IPS-18c (cell line): Measurements from ENCODE around the gene PADI2.

ENCODE experiments used
- H3K4me3 ChIP-seq: 2 replicates; pipeline ENCODE4 v1.7.0; 2013; ENCODE audit warnings: low read depth, mild to moderate bottlenecking, low read length, moderate library complexity; ENCODE audit not compliant: insufficient read depth
- H3K9me3 ChIP-seq: one replicate; pipeline ENCODE4 v1.6.1; 2013; ENCODE audit warnings: mild to moderate bottlenecking, low read length, moderate library complexity; ENCODE audit not compliant: control insufficient read depth, insufficient read depth

Gene PADI2

DNA sequence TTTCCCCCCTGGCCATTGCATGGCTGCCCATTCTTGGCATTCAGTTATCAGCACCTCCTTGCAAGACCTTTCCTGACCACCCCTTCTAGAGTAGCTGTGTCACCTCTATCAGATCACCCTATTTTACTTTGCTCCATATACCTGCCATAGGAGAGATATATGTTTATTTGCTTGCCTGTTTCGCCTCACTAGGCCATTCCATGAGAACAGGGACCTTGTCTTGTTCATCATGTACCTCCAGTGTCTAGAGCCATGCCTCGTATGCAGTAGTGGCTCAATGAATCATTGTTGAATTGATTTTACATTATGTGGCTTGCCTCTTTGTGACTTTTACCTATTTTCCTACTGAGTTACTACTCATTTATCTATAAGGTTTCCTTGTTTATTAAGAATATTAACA, 26.4 kb upstream of the PADI2 start:
- Histone ChIP-seq H3K4me3 (no peak overlapping the region), H3K9me3 (peaks cover 2% of the 10 kb centered on the region)

DNA sequence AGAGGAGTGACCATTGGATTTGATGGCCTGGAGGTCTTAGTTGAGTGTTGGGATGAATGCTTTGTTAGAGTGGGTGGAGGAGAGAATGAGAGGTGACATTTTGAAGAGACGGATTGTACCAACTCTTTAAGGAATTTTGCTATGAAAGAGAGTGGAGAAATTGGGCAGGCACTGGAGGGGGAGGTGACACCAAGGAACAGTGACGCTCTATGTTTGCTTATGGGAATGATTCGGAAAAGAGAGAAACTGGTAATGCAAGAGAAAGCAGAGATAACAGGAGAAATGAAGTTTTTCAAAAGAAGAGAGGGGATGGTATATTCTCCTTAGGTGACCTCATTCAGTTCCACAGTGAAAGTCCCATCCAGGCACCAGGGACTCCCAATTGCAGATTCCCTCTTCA, 24.5 kb upstream of the PADI2 start:
- H3K4me3 ChIP-seq: no peak overlapping the region
- peaks cover 2% of the 10 kb centered on the region for H3K9me3 ChIP-seq

DNA sequence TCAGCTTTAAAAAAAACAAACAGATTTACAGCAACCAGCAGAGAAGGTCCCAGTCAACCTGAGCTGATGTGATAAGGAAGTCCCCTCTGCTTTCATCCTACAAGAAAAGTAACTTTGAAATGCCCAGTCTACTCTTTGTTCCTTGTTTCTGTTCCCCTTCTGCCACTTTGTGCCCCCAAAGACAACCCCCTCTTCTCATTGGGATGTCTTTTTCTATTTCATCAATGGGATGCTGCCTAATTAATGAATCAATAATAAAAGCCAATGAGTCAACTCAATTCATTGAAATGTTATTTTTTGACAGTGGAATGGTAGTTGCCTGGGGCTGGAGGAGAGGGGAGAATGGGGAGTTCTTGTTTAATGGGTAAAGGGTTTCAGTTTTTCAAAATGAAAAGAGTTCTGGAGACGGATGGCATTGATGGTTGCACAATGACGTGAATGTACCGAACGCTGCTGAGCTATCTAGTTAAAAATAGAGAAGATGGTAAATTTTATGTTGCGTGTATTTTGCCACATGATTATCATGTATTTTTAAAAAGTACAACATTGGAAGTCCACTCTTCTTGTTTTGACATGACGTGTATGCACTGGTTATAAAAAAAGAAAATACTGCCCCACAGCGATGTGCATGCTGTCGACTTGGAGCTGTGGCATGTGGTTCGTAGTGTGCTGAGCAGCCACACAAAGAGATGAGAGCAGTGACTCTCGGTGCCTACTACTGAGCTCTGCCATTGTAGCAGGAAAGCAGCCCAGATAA, 22.4 kb upstream of the PADI2 start:
- H3K9me3 ChIP-seq: peaks cover 2% of the 10 kb centered on the region
- no peak overlapping the region for H3K4me3 ChIP-seq

DNA sequence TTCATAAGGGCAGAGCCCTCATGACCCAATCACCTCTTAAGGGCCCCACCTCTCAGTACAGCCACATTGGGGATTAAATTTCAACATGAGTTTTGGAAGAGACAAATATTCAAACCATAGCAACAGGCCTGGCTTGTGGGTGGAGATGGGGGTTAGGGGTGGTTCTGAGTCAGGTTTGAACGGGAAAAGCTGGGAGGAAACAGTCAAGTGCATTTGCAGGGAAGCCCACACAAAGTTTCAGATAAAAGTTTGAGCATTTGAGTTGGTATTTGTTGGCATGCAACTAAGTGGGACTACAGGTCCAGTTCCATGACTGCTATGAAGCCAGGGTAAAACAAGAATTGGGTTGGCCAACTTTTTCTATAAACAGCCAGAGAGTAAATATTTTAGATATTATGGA, 21.0 kb upstream of the PADI2 start:
- H3K4me3 ChIP-seq: no peak overlapping the region
- H3K9me3 ChIP-seq: peaks cover 9% of the 10 kb centered on the region

DNA sequence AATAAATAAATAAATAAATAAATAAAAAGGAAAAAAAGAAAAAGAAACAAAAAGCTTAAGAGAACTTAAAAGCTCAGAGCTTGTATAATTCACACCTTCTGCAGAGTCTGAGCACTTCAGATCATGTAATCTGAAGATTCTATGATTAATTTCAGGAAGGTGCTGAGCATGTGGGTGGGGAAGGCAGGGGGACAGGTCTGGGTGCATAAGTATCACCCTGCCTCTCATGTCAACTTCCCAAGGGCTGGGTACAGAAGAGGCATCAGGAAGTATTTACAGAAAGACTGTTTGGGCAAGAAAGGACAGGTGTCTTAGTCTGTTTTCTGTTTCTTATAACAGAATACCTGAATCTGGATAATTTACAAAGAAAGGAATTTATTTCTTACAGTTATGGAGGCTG, 20.4 kb upstream of the PADI2 start:
- Histone ChIP-seq H3K9me3 (peaks cover 12% of the 10 kb centered on the region), H3K4me3 (no peak overlapping the region)

DNA sequence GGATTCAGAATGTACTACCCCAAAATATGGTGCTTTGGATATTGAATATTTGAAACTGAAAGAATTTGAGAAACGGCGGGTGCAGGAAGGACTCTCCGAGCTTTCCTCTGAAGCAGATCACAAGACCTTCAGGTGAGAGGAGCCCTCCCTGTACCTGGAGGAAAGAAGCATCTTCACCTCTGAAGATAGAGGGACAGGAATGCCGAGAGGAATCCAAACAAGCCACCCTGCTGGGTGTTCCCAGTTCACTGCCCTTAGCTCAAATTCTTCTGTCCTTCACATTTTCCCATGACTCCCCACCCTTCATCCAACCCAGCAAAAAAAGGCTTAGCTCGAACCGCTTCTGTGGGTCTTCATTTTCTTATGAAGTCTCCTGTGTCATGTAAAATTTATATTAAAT, 18.2 kb upstream of the PADI2 start:
- peaks cover 12% of the 10 kb centered on the region for H3K9me3 ChIP-seq
- H3K4me3 ChIP-seq: no peak overlapping the region

DNA sequence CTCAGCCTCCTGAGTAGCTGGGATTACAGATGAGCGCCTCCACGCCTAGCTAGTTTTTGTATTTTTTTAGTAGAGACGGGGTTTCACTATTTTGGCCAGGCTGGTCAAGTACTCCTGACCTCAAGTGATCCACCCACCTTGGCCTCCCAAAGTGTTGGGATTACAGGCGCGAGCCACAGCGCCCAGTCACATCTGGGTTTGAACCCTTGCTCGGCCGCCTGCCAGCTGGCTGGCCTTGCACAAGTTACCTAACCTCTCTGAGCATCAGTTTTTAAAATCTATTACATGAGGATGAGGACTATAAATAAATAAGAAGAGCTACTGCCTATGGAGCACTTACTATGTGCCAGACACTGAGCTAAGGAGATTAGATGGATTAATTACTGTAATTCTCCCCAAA, 17.7 kb upstream of the PADI2 start:
- Histone ChIP-seq H3K4me3 (no peak overlapping the region), H3K9me3 (peaks cover 12% of the 10 kb centered on the region)

DNA sequence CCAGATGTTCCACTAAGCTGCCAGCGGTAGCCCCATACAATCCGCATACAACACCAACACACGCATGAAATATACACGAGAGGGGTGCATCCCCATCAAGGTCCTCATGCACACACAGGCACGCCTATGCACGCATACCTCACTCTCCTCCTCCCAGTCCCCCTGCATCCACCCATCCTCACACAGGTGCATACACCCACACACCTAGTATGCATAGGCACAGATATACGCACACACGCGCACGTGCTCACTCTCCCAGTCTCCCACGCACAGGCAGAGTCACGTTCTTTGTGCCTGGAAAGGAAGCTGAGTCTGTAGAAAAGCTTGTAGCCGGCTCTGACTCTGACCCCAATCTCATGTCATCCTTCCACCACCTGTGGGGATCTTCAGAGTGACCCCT, 16.9 kb upstream of the PADI2 start:
- no peak overlapping the region for H3K4me3 ChIP-seq
- H3K9me3 ChIP-seq: peaks cover 12% of the 10 kb centered on the region

DNA sequence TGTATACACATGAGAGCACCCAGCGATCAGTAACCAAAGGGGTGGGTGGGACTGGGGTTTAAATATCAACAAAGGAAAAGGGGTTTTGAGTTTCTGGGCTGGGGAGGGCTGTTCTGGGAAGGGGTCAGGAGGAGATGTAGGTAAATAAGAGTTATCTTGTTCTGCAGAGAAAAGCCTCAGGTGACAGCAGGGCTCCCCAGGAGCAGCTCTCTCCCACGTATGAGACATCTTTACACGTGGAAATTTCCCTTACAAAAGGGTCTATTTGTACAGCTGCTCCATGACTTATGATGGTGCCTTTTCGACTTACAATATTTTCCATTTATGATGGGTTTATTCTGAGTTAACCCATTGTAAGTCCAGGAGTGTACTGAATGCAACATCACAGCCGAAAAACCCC, 16.3 kb upstream of the PADI2 start:
- peaks cover 12% of the 10 kb centered on the region for H3K9me3 ChIP-seq
- no peak overlapping the region for H3K4me3 ChIP-seq

DNA sequence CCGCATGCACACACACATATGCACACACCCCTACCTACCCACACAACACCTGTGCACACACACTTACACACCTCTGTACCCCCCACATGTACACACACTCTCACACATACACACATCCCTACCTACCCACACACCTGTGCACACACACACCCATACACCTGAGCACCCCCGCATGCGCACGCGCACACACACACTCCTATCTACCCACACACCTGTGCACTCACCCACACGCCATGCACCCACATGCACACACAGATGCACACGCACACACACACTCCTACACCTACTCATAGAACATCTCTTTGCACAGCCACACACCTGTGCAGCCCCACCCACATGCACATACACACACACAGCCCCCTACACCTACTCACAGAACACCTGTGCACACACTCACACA, 15.5 kb upstream of the PADI2 start:
- Histone ChIP-seq H3K9me3 (peaks cover 10% of the 10 kb centered on the region), H3K4me3 (no peak overlapping the region)

DNA sequence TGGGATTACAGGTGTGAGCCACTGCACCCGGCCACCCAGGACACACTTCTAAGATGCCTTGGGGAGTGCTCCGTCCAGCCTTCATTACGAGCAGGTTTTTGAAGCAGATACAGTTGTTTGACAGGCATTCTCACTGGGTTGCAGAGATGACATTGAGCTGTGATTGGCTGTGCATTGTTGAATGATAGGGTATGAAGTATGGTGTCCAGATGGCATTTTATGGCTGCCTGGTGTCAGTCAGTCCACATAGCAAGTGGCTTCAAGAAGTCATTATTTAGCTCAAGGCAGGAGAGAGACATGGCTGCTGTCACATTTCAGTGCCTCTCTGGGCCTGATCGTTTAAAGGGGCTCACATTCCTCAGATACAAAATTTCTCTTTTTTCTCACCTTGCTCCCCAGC, 14.8 kb upstream of the PADI2 start:
- H3K4me3 ChIP-seq: no peak overlapping the region
- peaks cover 10% of the 10 kb centered on the region for H3K9me3 ChIP-seq

DNA sequence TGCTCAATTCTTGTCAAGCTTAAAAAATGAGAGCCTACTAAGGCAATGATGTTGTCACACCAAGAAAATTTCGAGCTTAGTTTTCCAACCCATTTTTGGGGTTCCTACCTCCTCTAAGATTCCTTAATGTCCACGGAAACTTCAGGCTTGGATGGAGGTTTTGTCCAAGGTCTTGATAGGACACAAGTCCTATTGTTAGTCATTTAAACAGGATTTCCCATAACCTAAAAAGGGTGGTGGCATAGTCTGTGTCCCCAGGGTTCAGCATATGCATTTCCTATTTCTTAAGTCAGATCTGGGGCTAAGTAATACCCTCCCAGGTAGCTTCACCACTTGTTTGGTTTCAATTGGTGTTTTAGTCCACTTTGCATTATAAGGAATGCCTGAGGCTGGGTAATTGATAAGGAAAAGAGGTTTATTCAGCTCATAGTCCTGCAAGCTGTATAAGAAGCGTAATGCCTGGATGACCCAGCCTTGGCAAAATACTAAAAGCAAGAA, 10.9 kb upstream of the PADI2 start:
- Histone ChIP-seq H3K9me3 (peaks cover 3% of the 10 kb centered on the region), H3K4me3 (no peak overlapping the region)

DNA sequence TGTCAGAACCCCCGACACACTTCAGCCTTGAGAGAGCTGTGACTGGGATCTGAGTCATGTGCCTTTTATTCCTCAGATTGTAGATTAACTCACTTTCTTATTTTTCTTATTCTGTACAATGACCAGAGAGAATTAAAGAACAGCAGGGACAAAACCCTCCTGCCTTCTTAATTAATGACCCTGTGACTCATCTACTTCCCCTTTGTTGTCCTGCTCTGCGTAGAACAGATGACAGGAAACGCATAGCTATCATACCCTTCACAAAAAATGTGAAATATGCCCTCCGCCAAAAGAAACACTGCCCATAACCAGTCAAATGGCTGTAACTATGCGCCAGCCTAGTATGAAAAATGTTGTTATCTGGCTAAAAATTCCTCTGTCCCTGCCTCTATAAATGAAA, 9.1 kb upstream of the PADI2 start:
- Histone ChIP-seq H3K9me3 (no peaks in the 10 kb centered on the region), H3K4me3 (0 out of 2 replicates have a peak overlapping the region, but pooled peaks have one; percentile 6)

DNA sequence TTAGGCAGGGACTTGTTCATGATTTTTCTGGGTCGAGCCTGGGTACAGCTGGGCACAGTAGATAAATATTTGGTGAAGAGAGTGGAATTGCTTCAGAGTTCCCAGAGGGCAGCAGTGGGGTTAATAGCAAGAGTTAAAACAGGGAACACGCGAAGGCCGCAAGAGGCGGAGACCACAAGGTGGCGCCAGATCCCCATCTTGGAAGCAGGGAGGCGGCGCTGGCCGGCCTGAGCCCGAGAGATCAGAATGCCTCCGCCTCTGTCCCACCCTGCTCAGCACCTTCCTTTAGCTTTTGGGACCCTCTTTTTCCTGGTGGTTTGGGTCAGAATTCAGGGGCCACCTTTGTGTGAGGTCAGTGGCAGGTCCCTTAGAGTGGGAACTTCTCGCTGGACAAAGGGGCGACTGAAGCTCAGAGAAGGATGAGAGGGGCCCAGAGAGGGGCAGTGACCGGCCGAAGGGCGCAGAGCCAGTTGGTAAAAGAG, 6.5 kb upstream of the PADI2 start:
- Histone ChIP-seq H3K4me3 (no peak overlapping the region), H3K9me3 (no peaks in the 10 kb centered on the region)

DNA sequence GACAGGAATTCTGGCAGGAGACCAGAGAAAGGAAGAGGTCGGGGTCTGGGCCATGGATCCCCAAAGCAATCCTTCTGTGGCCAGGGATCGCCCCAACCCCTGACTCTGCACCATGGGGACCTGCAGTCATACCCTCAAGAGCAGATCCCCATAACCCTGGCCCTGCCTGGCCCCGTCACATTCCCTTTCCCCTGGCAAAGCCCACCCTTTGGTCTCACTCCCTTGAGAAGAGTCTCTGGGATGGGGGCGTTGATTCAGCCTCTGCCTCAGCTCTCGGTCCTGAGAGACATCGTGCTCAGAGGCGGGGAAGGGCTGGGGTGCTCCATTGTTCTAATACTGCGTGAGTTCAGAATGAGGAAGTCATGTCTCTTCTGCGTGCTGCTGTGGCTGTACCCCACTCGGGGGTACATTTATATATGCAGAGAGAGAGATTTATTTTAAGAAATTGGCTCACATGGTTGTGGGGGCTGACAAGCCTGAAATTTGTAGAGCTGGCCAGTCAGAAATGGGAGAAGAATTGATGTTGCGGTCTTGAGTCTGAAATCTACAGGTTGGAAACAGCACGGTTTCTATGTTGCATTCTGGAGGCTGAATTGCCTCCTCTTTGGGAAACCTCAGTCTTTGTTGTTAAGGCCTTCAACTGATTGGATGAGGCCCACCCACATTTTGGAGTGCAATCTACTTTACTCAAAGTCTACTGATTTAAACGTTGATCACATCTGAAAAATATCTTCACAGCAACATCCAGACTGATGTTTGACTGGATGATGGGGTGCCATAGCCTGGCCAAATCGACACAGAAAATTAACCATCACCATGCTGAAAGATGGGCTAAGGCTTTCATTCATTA, 4.2 kb upstream of the PADI2 start:
- H3K9me3 ChIP-seq: no peaks in the 10 kb centered on the region
- H3K4me3 ChIP-seq: no peak overlapping the region

DNA sequence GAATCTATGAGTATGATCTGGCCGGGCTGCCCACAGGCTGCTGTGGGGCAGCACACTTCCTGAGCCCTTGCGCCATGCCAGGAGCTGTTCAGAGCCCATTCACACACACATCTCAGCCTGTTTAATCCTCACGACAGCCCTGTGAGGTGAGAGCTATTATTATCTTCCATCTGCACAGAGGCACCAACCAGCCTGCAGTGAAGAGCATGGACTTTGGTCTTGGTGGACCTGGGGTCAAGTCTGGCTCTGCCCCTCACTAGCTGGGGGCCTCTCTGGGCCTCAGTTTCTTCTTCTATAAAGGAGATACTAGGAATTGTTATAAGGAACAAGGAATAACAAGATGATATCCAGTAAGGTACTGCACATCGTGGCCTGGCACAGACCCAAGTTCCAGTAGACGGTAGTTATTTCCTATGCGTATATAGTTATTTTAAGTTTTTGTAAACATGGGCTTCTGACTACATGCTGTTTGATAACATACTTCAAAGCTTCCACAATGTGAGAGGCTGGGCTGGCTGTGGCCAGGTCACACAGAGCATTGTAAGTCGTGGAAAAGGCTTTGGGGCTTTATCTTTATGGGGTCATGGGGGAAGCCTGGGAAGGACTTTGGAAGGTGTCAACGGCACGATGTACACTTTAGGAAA, 3.4 kb upstream of the PADI2 start:
- Histone ChIP-seq H3K4me3 (no peak overlapping the region), H3K9me3 (no peaks in the 10 kb centered on the region)

DNA sequence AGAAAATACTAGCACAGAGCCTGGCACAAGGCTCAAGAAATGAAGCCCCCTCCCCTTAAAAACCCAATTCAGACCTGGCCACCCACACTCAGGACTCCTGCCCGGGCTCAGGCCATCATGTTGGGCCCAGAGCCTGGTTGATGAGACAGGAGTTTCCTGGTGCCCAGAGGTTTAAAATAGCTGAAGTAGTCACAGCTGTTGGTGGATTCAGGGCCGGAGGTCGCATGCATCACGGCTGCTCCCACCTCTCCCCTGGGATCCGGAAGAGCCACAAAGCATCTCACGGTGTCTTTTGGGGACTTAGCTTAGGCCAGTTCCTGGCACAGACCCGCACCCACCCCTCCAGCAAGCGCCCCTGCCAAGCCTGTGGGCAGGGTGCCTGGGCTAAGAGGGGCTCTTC, 2.6 kb upstream of the PADI2 start:
- H3K4me3 ChIP-seq: no peak overlapping the region
- no peaks in the 10 kb centered on the region for H3K9me3 ChIP-seq
